Aorta (tissue), 5 donors: ENCODE measurements around the gene HLA-DPB1. TPM values are rescaled to one million over a fixed set of nuclear protein-coding genes. Genes with fewer than 3 reads are reported as not detected.
A peak's percentile ranks its signal among the peaks of the same experiment; 100 is the strongest.

Experiments
- ATAC-seq: fragments of 200-7000 bp; cut with Tn5 transposase; one replicate; pipeline ENCODE4 v1.9.1; 2022; ENCODE audit warnings: moderate library complexity; ENCODE audit not compliant: low FRiP score
- DNase-seq, 2 donors: peaks; one replicate each; pipeline ENCODE4 v3.0.0-alpha.2; 2020
- H3K27ac ChIP-seq, 2 donors: one replicate each; pipeline ENCODE4 v1.5.1; 2013; ENCODE audit warnings: low read length in 2 of 2, mild to moderate bottlenecking in 2 of 2, moderate library complexity in 2 of 2, control low read depth in 1 of 2, inconsistent platforms in 1 of 2, low read depth in 1 of 2
- H3K27me3 ChIP-seq, 2 donors: one replicate each; pipeline ENCODE4 v1.6.1; 2013; ENCODE audit warnings: control low read depth in 1 of 2, low read length in 1 of 2, mild to moderate bottlenecking in 1 of 2, moderate library complexity in 1 of 2; ENCODE audit not compliant: insufficient read depth in 2 of 2, control insufficient read depth in 1 of 2
- H3K36me3 ChIP-seq, 2 donors: one replicate each; pipeline ENCODE4 v1.6.1; 2013; ENCODE audit warnings: control low read depth in 1 of 2, low read length in 1 of 2, mild to moderate bottlenecking in 1 of 2; ENCODE audit not compliant: insufficient read depth in 2 of 2, control insufficient read depth in 1 of 2
- H3K4me1 ChIP-seq, 2 donors: one replicate each; pipeline ENCODE4 v1.6.1; 2013; ENCODE audit warnings: low read length in 2 of 2, control low read depth in 1 of 2, mild to moderate bottlenecking in 1 of 2, moderate library complexity in 1 of 2; ENCODE audit not compliant: insufficient read depth in 2 of 2, control insufficient read depth in 1 of 2
- H3K4me3 ChIP-seq, 2 donors: one replicate each; pipeline ENCODE4 v1.5.1; 2013; ENCODE audit warnings: low read length in 2 of 2, control low read depth in 1 of 2, mild to moderate bottlenecking in 1 of 2
- H3K9me3 ChIP-seq: one replicate; pipeline ENCODE4 v1.6.1; 2013; ENCODE audit warnings: mild to moderate bottlenecking, low read length; ENCODE audit not compliant: control insufficient read depth
- WGBS, 2 donors: extraction: QIAGEN DNeasy Blood & Tissue Kit; methylation state at CpG; one replicate each; pipeline ENCODE4 v1.1.7; 2013; 5-methylcytosine and 5-hydroxymethylcytosine counted together
- intact Hi-C, 2 donors: fragments of 100-400 bp; cut with DNase I; formaldehyde crosslinking; loops; one replicate each; pipeline versions ENCODE4 v1.14.2 to v1.15.0; 2022
- polyA plus RNA-seq, 2 donors: library from polyadenylated mRNA; stranded (reverse); fragments of 200-250 nt; gene quantifications; one replicate each; pipeline ENCODE4 v1.2.3, GENCODE V29; 2013
- total RNA-seq, 2 donors: library from RNA; stranded (reverse); fragmentation: NEBNext Ultra II Directional; extraction: Animal tissue kit (Norgen Biotek cat#: 25700); gene quantifications; one replicate each; pipeline ENCODE4 v1.2.1, GENCODE V29; 2021
- donor health status: healthy with polysubstance abuse.
- donor health status: Bipolar disorder and iron deficiency.
- donor health status: DM: no; HTN: no; CAD: no.
- donor health status: DM: no; HTN: no; CAD: no.
- donor health status: DM: yes; HTN: yes; CAD: no.

Gene HLA-DPB1
- total and polyA plus RNA-seq, 4 donors = 45.4 to 215 (median 106) TPM

GRCh38 chr6:33065312-33065711 is 10.5 kb upstream of the HLA-DPB1 start:
- H3K27me3 ChIP-seq = no peaks in the 10 kb centered on the region
- H3K4me3 ChIP-seq = no peak overlapping the region
- no peaks in the 10 kb centered on the region for H3K4me1 ChIP-seq
- DNase-seq (no peak), ATAC-seq (no peak)
- intact Hi-C loops = no loop called here
- H3K9me3 ChIP-seq = peaks cover 4% of the 10 kb centered on the region
- H3K36me3 ChIP-seq = no peaks in the 10 kb centered on the region
- H3K27ac ChIP-seq = no peak overlapping the region
- 20 to 60% methylated on average over 4 of the region's 4 CpGs for whole genome bisulfite sequencing, 2 donors

- ATAC-seq (no peak), DNase-seq (no peak)
- 0 to 64% methylated on average over 2 to 3 of the region's 3 CpGs for WGBS, 2 donors
- Histone ChIP-seq H3K9me3 (peaks cover 4% of the 10 kb centered on the region), H3K36me3 (no peaks in the 10 kb centered on the region), H3K27ac (no peak overlapping the region), H3K27me3 (no peaks in the 10 kb centered on the region), H3K4me1 (no peaks in the 10 kb centered on the region), H3K4me3 (no peak overlapping the region)
- intact Hi-C loops = no loop called here
Measured at GRCh38 chr6:33066917-33067521, 8.8 kb upstream of the HLA-DPB1 start.

GRCh38 chr6:33069021-33069738 is 6.6 kb upstream of the HLA-DPB1 start:
- WGBS, 2 donors = 52 to 75% methylated on average over 10 of the region's 10 CpGs
- Histone ChIP-seq H3K27me3 (no peaks in the 10 kb centered on the region), H3K36me3 (no peaks in the 10 kb centered on the region), H3K27ac (no peak overlapping the region), H3K4me3 (no peak overlapping the region), H3K4me1 (no peaks in the 10 kb centered on the region), H3K9me3 (peaks cover 4% of the 10 kb centered on the region)
- ATAC-seq (no peak), DNase-seq (no peak)
- intact Hi-C loops = no loop called here

- Histone ChIP-seq H3K4me3 (no peak overlapping the region), H3K27me3 (no peaks in the 10 kb centered on the region), H3K27ac (no peak overlapping the region), H3K9me3 (peaks cover 4% of the 10 kb centered on the region), H3K4me1 (no peaks in the 10 kb centered on the region), H3K36me3 (no peaks in the 10 kb centered on the region)
- intact Hi-C loops = no loop called here
- DNase-seq = no peak
- 0 to 39% methylated on average over 2 of the region's 2 CpGs for WGBS, 2 donors
- ATAC-seq = no peak
Measured at GRCh38 chr6:33070909-33071308, 4.9 kb upstream of the HLA-DPB1 start.

- ATAC-seq = no peak
- no peaks in the 10 kb centered on the region for H3K27me3 ChIP-seq
- H3K36me3 ChIP-seq = no peaks in the 10 kb centered on the region
- no peak overlapping the region for H3K4me3 ChIP-seq
- WGBS, 2 donors = 73 to 77% methylated on average over 6 of the region's 6 CpGs
- no peaks in the 10 kb centered on the region for H3K4me1 ChIP-seq
- intact Hi-C loops = no loop called here
- H3K9me3 ChIP-seq = peaks cover 4% of the 10 kb centered on the region
- DNase-seq = no peak
- no peak overlapping the region for H3K27ac ChIP-seq
Measured at GRCh38 chr6:33071569-33071968, 4.2 kb upstream of the HLA-DPB1 start.

- 63 to 77% methylated on average over 7 of the region's 7 CpGs for WGBS, 2 donors
- ATAC-seq = no peak
- Histone ChIP-seq H3K36me3 (no peaks in the 10 kb centered on the region), H3K27ac (no peak overlapping the region), H3K27me3 (no peaks in the 10 kb centered on the region), H3K4me1 (no peaks in the 10 kb centered on the region), H3K4me3 (no peak overlapping the region), H3K9me3 (no peaks in the 10 kb centered on the region)
- intact Hi-C loops = no loop called here
- DNase-seq = no peak
Measured at GRCh38 chr6:33072508-33073100, 3.2 kb upstream of the HLA-DPB1 start.

GRCh38 chr6:33073431-33073871 is 2.3 kb upstream of the HLA-DPB1 start, which contains the start of gene HLA-DPA1:
TSS of gene HLA-DPA1 (minus strand) at chr6:33073649.
- intact Hi-C loops = no loop called here
- WGBS, 2 donors = 50 to 54% methylated on average over 8 of the region's 8 CpGs
- ATAC-seq = peak; percentile 61

GRCh38 chr6:33075208-33075567 is 602 bp upstream of the HLA-DPB1 start:
- Histone ChIP-seq H3K9me3 (no peaks in the 10 kb centered on the region), H3K4me1 (no peaks in the 10 kb centered on the region), H3K36me3 (no peaks in the 10 kb centered on the region), H3K4me3 (no peak overlapping the region), H3K27me3 (no peaks in the 10 kb centered on the region), H3K27ac (no peak overlapping the region)
- ATAC-seq (no peak), DNase-seq (no peak)
- intact Hi-C loops = no loop called here
- 85 to 89% methylated on average over 4 of the region's 4 CpGs for WGBS, 2 donors

More at GRCh38 chr6:33073431-33073871, 2.3 kb upstream of the HLA-DPB1 start, which contains the start of gene HLA-DPA1:
- H3K9me3 ChIP-seq = no peaks in the 10 kb centered on the region
- H3K27ac ChIP-seq = no peak within 1 kb of the TSS
- no peaks in the 10 kb centered on the region for H3K36me3 ChIP-seq
- H3K4me1 ChIP-seq = no peaks in the 10 kb centered on the region
- no peak within 1 kb of the TSS for H3K4me3 ChIP-seq
- DNase-seq = peak in 1 of 2 donors; percentile 71
- H3K27me3 ChIP-seq = no peaks in the 10 kb centered on the region
